NCI-H460 (cell line): Measurements from ENCODE around the gene SBK2. TPM values are rescaled to one million over a fixed set of nuclear protein-coding genes. Genes with fewer than 3 reads are reported as not detected.
"Not testable (repeated sequence)": the region's sequence is repeated elsewhere in the genome, so short reads cannot be mapped to it uniquely, and the experiment has no call there.

Experiments
- DNase-seq: peaks from one replicate; pipeline ENCODE4 v3.0.0-alpha.2; 2016; ENCODE audit warnings: low read depth; ENCODE audit errors: extremely low read depth
- total RNA-seq: library from RNA; depleted of rRNA; stranded (reverse); fragments of >200 nt; shearing (Covaris generic); gene quantifications from 2 replicates; pipeline ENCODE4 v1.2.3, GENCODE V29; 2014

Gene SBK2
- total RNA-seq, 1 experiment from 2014 or later: not detected

DNA sequence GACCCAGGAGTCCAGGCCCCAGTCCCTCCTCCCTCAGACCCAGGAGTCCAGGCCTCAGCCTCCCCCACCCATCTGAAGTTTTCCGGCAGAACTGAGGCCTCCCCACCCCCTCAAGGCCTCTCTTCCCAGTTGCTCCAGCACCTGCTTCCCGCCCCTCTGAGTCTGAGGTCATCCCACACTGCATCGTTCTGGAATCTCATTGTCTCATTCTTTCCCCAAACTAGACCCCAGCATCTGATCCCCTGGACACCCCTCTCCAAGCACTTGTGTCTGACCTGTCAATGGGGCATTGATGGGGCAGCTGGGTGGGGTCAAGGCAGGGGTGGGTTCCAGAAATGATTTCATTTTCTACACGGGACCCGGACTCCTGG, 793 bp upstream of the SBK2 start:
- no peak for DNase-seq

- no peak for DNase-seq
Measured at GRCh38 chr19:55536366-55536765, 567 bp downstream of the SBK2 start.

DNA sequence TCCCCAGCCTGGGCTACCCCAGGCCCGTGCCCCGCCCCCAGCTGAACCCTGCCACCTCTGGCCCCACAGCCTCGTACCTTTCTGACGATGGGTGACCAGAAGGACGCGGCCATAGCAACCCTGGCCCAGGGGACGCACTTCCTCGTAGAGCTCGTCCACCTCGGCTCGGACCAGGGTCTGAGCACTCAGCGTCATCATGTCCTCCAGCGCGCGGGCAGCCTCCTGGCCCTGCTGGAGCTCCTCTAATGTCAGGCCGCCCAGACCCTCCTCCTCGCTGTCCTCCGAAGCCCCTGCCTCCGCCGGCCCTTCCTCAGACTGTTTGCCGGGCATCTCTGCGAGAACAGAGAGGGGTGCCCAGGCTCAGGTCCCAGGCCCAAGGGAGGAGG, 975 bp downstream of the SBK2 start:
- DNase-seq: no peak

DNA sequence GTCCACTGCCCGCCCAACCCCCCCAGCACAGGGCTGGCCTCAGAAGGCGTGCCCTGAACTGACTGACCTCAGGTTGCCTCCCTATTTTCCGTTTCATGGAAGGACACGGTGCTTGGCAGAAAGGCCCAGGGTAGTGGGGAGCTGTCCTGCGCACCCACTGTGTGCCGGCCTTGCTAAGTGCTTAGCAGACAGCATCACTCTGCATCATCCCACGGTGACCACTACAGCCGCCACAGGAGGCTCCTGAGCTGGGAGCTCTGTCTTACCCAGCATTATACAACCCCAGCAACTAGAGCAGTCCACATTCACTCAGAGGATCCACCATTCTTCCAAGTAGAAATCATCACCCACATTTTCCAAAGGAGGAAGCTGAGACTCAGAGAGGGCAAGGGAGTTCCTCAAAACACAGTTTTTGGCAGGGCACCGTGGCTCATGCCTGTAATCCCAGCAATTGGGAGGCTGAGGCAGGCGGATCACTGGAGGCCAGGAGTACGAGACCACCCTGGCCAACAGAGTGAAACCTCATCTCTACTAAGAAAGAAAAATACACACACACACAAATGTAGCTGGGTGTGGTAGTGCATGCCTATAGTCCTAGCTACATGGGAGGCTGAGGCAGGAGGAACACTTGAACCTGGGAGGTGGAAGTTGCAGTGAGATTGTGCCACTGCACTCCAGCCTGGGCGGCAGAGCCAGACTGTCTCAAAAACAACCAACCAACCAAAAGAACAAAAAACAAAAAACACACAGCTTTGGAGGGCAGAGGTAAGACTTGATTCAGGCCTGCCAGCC, 1.6 kb downstream of the SBK2 start:
- no peak for DNase-seq

- not testable (repeated sequence) for DNase-seq
Measured at GRCh38 chr19:55534280-55534679, 2.7 kb downstream of the SBK2 start.

GRCh38 chr19:55530996-55531395, 5.9 kb downstream of the SBK2 start:
- no peak for DNase-seq

GRCh38 chr19:55529636-55530234, 7.2 kb downstream of the SBK2 start:
- no peak for DNase-seq

DNA sequence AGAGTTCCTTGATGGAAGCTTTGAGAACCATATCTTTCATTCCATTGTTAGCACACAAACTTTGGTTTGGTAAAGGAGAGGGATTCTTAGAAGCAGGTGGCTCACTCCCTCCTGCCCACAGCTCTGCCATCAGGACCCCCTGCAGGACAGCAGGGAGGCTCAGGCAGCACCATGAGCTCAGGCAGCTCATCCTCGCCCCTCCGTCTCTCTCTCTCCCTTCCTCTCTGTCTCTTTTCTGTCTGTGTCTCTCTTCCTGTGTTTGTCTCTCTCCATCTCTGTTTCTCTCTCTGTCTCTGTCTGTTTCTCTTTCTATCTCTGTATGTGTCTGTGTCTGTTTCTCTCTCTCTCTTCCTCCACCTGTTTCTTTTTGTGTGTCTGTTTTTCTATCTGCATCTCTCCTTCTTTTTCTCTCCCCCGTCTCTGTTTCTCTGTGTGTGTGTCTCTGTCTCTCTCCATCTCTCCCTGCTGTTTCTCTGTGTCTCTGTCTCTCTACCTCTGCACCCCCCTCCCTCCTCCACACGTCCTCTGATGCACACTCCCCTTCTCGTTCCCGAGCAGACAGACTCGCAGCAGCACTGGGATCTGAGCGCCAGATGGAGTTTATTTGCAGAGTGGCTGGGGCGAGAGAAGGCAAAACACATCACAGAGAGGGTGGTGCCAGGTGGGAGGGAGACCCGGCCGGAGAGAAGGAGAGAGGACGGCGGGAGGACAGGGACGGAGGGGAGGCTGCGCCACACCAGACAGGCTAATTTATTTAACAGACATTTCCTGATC, 8.7 kb downstream of the SBK2 start:
- DNase-seq: no peak

GRCh38 chr19:55527197-55528029, 9.5 kb downstream of the SBK2 start:
- DNase-seq: no peak

DNA sequence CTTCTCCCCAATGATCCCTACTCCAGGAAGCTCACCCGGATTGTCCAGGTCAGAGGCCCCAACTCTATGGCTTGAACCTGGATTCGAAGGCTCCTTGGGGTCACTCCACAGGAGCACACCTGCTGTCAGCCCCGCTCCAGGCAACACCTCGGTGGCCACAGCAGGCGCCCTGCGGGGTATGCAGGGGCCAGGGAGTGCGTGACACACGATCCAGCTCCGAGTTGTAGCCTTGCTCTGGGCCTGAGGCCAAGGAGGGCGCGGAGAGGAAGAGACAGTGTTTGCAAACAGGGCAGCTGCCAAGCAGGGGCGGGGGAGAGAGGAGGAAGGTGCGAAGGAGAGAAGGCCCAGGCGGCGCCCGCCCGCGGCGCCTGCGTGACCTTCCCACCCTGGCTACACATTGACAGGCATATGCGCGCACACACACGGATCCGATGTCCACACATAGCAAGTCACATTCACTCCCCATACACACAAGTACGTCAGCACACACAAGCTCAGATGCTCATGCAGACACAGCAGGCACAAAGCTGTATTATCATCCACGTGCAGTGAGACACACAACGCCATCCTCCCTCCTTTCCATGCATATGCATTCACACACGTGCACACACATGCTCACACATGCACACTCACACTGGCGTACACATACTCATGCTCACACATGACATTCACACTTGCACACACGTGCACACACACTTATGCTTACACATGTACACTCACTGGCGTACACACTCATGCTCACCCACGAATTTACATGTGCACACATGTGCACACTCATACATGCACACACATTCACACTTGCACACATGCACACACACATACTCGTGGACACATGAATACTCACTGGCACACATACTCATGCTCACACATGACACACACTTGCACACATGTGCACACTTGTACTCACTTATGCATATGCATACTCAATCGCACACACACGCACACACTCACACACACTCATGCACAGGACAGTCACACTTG, 10.4 kb downstream of the SBK2 start:
- DNase-seq: peak; percentile 51

DNA sequence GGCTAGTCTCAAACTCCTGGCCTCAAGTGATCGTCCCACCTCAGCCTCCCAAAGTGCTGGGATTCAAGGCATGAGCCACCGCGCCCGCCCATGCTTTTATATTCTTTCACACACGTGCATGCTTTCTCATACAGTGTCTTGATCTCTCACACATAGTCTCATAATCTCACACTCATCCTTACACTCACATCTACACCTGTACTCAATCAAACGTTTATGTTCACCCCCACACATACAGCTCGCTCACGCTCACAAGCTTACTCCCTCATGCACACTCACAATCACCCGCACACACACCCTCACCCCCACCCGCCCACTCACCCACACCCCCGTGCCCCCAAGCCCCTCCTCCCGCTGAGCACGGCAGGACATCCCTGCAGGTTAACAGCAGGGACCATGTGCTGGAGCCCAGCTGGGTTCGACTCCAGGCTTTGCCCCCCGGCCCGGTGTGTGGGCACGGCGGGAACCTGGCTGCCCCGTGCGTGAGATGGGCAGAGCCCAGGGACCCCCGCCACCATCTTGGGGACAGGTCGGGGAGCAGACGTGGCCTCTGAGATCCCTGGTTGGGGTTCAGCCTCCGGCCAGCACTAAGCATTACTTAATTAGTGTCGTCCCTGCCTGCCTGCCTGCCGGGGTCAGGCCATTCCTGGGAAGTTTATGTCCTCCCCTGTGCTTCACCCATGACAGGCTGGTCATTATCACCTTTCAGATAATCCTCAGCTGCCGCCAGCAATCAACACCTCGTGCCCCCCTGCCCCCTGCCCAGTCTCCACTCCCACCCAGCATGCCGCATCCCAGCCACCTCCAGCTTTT, 11.4 kb downstream of the SBK2 start:
- no peak for DNase-seq

- no peak for DNase-seq
Measured at GRCh38 chr19:55520691-55521292, 16.1 kb downstream of the SBK2 start.

GRCh38 chr19:55519451-55520311, 17.3 kb downstream of the SBK2 start:
- DNase-seq: peak; percentile 34

DNA sequence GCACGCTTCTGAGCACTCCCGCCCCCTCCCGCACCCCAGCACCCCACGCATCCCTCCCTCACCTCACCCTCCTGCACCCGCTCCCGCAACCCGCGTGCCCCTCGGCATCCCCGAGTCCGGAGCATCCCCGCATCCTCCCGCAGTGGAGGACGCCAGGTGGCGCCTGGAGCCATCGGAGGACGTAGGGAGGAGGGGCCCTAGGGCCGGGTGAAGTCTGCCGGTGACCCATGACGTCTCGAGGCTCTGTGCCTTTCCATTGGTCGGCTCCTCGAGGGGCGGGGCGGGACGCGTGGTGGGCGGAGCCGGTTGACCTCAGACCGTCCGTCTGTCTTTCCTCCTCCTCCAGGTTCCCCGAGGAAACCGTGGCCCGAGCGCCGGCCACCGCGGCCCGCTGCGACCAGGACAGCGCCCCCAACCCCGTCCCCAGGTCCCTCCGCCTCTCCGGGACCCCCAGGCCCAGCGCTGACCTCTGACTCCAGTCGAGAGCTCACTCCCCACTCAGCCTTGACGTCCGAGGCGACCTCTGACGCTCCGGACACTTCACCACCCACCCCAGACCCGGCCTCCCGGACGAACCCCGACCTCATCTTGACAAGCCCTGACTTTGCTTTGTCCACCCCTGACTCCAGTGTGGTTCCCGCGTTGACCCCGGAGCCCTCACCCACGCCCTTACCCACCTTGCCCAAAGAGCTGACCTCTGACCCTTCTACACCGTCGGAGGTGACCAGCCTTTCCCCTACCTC, 19.9 kb downstream of the SBK2 start:
- peak; percentile 83 for DNase-seq

GRCh38 chr19:55508120-55508519, 28.8 kb downstream of the SBK2 start:
- no peak for DNase-seq

- DNase-seq: no peak
Measured at GRCh38 chr19:55504981-55505380, 32.0 kb downstream of the SBK2 start.

DNA sequence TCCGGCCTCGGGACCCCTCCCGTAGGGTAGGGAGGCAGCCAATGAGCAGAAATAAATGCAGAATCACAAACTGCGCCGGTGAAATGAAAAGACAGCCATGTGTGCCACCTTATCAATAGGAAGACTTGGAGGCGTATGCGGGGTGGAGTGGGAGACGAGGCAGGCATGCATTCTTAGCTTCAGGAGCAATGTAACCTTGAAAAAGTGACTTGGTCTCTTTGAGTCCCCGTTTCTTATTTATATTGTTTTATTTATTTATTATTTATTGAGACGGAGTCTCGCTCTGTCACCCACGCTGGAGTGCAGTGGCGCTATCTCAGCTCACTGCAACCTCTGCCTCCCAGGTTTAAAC, 32.7 kb downstream of the SBK2 start:
- DNase-seq: no peak
